Upper lobe of left lung (tissue), 6 donors: ENCODE measurements around the gene CXorf58. TPM values are rescaled to one million over a fixed set of nuclear protein-coding genes. Genes with fewer than 3 reads are reported as not detected.
"Not testable (repeated sequence)": the region's sequence is repeated elsewhere in the genome, so short reads cannot be mapped to it uniquely, and the experiment has no call there.

ENCODE experiments used
- ATAC-seq, 2 donors: fragments of 200-7000 bp; cut with Tn5 transposase; one replicate each; pipeline ENCODE4 v1.9.1; 2022; ENCODE audit warnings: mild to moderate bottlenecking in 2 of 2, moderate library complexity in 2 of 2; ENCODE audit not compliant: low FRiP score in 2 of 2
- DNase-seq, 2 donors: peaks; one replicate each; pipeline ENCODE4 v3.0.0-alpha.2; 2019 to 2020
- H3K27ac ChIP-seq, 4 donors: fragments of 200-600 bp; sonication (generic); one replicate each; pipeline ENCODE4 v1.5.1; 2016 to 2019
- H3K27me3 ChIP-seq, 4 donors: fragments of 200-600 bp; sonication (generic); one replicate each; pipeline ENCODE4 v1.5.1; 2017 to 2019
- H3K36me3 ChIP-seq, 4 donors: fragments of 200-600 bp; sonication (generic); one replicate each; pipeline ENCODE4 v1.5.1; 2016 to 2019
- H3K4me1 ChIP-seq, 4 donors: fragments of 200-600 bp; sonication (generic); one replicate each; pipeline ENCODE4 v1.5.1; 2018 to 2019
- H3K4me3 ChIP-seq, 4 donors: fragments of 200-600 bp; sonication (generic); one replicate each; pipeline ENCODE4 v1.5.1; 2017 to 2019; ENCODE audit warnings: mild to moderate bottlenecking in 2 of 4, moderate library complexity in 1 of 4
- H3K9me3 ChIP-seq, 4 donors: fragments of 200-600 bp; sonication (generic); one replicate each; pipeline ENCODE4 v1.5.1; 2018 to 2019
- EP300 ChIP-seq, 4 donors: sonication (generic); formaldehyde crosslinking; IDR thresholded peaks; one replicate each; pipeline ENCODE4 v1.5.1; 2017; ENCODE audit warnings: antibody characterized with exemption in 4 of 4, control low read depth in 2 of 4
- POLR2A ChIP-seq, 4 donors: fragments of 450-650 bp; IDR thresholded peaks; one replicate each; pipeline ENCODE4 v1.5.1; 2016 to 2017; ENCODE audit warnings: antibody characterized with exemption in 4 of 4, mild to moderate bottlenecking in 2 of 4
- POLR2AphosphoS5 ChIP-seq, 2 donors: sonication (generic); formaldehyde crosslinking; IDR thresholded peaks; one replicate each; pipeline ENCODE4 v1.5.1; 2017; ENCODE audit warnings: antibody characterized with exemption in 2 of 2
- WGBS, 2 donors: methylation state at CpG; one replicate each; pipeline ENCODE4 v1.1.5; 2017 to 2018; 5-methylcytosine and 5-hydroxymethylcytosine counted together
- total RNA-seq, 6 donors: library from RNA; depleted of rRNA in 4 of 6; stranded (reverse); fragments of >200 nt in 4 of 6; gene quantifications; one replicate each; pipeline versions ENCODE4 v1.1.0 to v1.2.1, GENCODE V29; 2016 to 2021
- TF ChIP-seq, protein P1 (sequence below), 6 experiments: fragments of 450-650 bp in 4 of 6; fragments of 200-600 bp in 2 of 6; sonication (generic) in 2 of 6; IDR thresholded peaks; one replicate each; pipeline ENCODE4 v1.5.1; 2016 to 2019; ENCODE audit warnings: antibody characterized with exemption in 6 of 6
- donor health status: DM: no; HTN: no; CAD: no; lungs with moderate emphysema.
- donor health status: DM: no; HTN: yes; CAD: no; lungs with severe emphysema.

The CXorf58 gene
- total RNA-seq, 6 donors from 2014 or later = 0.11 TPM; not detected in 5

GRCh38 chrX:23885803-23886202, 22.0 kb upstream of the CXorf58 start:
- ATAC-seq (no peak), DNase-seq (no peak)
- peaks cover 0 to 4% (median 0%) of the 10 kb centered on the region in 4 donors for H3K4me1 ChIP-seq
- WGBS, 2 donors = 44 to 70% methylated on average over 3 of the region's 3 CpGs
- no peak overlapping the region for H3K4me3 ChIP-seq
- no peaks in the 10 kb centered on the region for H3K36me3 ChIP-seq
- no peaks in the 10 kb centered on the region for H3K27me3 ChIP-seq
- TF ChIP-seq POLR2A (IDR thresholded peaks at IDR 0.05) (no peak), POLR2AphosphoS5 (IDR thresholded peaks at IDR 0.05) (no peak), EP300 (IDR thresholded peaks at IDR 0.05) (no peak)
- TF ChIP-seq, protein P1, sequence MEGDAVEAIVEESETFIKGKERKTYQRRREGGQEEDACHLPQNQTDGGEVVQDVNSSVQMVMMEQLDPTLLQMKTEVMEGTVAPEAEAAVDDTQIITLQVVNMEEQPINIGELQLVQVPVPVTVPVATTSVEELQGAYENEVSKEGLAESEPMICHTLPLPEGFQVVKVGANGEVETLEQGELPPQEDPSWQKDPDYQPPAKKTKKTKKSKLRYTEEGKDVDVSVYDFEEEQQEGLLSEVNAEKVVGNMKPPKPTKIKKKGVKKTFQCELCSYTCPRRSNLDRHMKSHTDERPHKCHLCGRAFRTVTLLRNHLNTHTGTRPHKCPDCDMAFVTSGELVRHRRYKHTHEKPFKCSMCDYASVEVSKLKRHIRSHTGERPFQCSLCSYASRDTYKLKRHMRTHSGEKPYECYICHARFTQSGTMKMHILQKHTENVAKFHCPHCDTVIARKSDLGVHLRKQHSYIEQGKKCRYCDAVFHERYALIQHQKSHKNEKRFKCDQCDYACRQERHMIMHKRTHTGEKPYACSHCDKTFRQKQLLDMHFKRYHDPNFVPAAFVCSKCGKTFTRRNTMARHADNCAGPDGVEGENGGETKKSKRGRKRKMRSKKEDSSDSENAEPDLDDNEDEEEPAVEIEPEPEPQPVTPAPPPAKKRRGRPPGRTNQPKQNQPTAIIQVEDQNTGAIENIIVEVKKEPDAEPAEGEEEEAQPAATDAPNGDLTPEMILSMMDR (IDR thresholded peaks at IDR 0.05) = no peak
- no peaks in the 10 kb centered on the region for H3K9me3 ChIP-seq
- H3K27ac ChIP-seq = no peak overlapping the region

GRCh38 chrX:23887451-23887850, 20.4 kb upstream of the CXorf58 start:
- 91% methylated on average over 6 of the region's 6 CpGs; no CpG with 5 or more reads in 1 of the 2 donors for WGBS, 2 donors
- DNase-seq (no peak), ATAC-seq (no peak)
- no peak overlapping the region for H3K4me3 ChIP-seq
- H3K9me3 ChIP-seq = no peaks in the 10 kb centered on the region
- peaks cover 0 to 4% (median 0%) of the 10 kb centered on the region in 4 donors for H3K4me1 ChIP-seq
- TF ChIP-seq, protein P1 (IDR thresholded peaks at IDR 0.05) = no peak
- TF ChIP-seq POLR2AphosphoS5 (IDR thresholded peaks at IDR 0.05) = no peak
- TF ChIP-seq EP300 (IDR thresholded peaks at IDR 0.05) = no peak
- TF ChIP-seq POLR2A (IDR thresholded peaks at IDR 0.05) = no peak
- H3K27me3 ChIP-seq = no peaks in the 10 kb centered on the region
- no peak overlapping the region for H3K27ac ChIP-seq
- H3K36me3 ChIP-seq = no peaks in the 10 kb centered on the region

DNA sequence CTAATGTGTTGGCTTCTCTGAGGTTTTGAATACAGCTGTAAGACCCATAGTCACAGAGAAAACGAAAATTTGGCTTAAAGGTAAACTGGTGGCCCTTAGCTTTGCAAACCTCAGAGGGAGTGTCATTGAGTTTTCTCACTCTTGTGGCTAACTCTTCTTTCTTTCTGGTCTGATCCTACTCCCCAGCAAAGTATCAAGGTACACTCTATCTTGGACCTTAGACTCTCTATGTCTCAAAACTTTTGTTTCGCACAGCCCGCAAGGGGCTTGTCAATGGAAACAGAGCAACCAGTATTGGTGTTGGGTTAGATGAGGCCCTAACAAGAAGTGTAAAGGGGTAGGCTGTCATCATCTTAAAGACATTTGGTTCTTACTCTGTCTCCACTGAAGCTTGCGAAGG, 19.9 kb upstream of the CXorf58 start:
- H3K4me1 ChIP-seq = peaks cover 0 to 4% (median 0%) of the 10 kb centered on the region in 4 donors

DNA sequence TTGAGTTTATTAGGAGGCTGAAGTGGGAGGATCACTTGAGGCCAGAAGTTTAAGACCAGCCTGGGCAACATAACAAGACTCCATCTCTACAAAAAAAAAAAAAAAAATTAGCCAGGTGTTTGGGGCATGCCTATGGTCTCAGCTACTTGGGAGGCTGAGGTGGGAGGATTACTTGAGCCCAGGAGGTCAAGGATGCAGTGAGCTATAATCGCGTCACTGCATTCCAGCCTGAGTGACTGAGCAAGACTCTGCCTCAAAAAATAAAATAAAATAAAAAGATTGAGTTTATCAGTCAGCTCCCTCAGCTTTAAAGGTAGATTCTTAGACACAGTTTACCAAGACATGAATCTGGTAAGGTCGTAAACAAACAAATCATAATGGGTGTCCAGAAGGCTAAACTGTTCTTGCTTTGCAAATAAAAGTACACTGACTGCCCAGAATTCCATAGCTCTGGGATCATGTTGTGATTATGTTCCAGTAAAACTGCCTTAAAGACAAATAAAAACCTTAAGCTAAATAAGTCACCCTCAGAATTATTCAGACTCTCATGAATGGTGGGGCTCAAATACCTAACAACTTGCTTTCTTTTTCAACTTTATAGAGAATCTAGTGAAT, 18.8 kb upstream of the CXorf58 start:
- TF ChIP-seq, protein P1 (IDR thresholded peaks at IDR 0.05) = no peak
- TF ChIP-seq POLR2A (IDR thresholded peaks at IDR 0.05) = no peak
- no peak for TF ChIP-seq POLR2AphosphoS5 (IDR thresholded peaks at IDR 0.05)
- no peak for TF ChIP-seq EP300 (IDR thresholded peaks at IDR 0.05)

More for the DNA sequence above, 19.9 kb upstream of the CXorf58 start:
- no peak for DNase-seq
- Histone ChIP-seq H3K27ac (no peak overlapping the region), H3K36me3 (no peaks in the 10 kb centered on the region), H3K4me3 (no peak overlapping the region), H3K27me3 (no peaks in the 10 kb centered on the region), H3K9me3 (no peaks in the 10 kb centered on the region)
- 83 to 97% methylated on average over 4 of the region's 4 CpGs for WGBS, 2 donors
- no peak for ATAC-seq
- TF ChIP-seq POLR2A (IDR thresholded peaks at IDR 0.05) = no peak
- no peak for TF ChIP-seq EP300 (IDR thresholded peaks at IDR 0.05)
- TF ChIP-seq POLR2AphosphoS5 (IDR thresholded peaks at IDR 0.05) = no peak
- TF ChIP-seq, protein P1 (IDR thresholded peaks at IDR 0.05) = no peak

GRCh38 chrX:23890933-23891332, 16.9 kb upstream of the CXorf58 start:
- ATAC-seq = no peak
- Histone ChIP-seq H3K27ac (no peak overlapping the region), H3K36me3 (no peaks in the 10 kb centered on the region), H3K27me3 (no peaks in the 10 kb centered on the region), H3K4me1 (no peaks in the 10 kb centered on the region), H3K4me3 (no peak overlapping the region), H3K9me3 (no peaks in the 10 kb centered on the region)
- DNase-seq = no peak
- 93 to 94% methylated on average over 4 of the region's 4 CpGs for WGBS, 2 donors
- TF ChIP-seq, protein P1 (IDR thresholded peaks at IDR 0.05) = no peak
- TF ChIP-seq POLR2AphosphoS5 (IDR thresholded peaks at IDR 0.05) (no peak), EP300 (IDR thresholded peaks at IDR 0.05) (no peak), POLR2A (IDR thresholded peaks at IDR 0.05) (no peak)

More for the DNA sequence above, 18.8 kb upstream of the CXorf58 start:
- Histone ChIP-seq H3K27me3 (no peaks in the 10 kb centered on the region), H3K4me3 (no peak overlapping the region), H3K9me3 (no peaks in the 10 kb centered on the region), H3K4me1 (peaks cover 0 to 4% (median 0%) of the 10 kb centered on the region in 4 donors), H3K27ac (no peak overlapping the region), H3K36me3 (no peaks in the 10 kb centered on the region)
- ATAC-seq (no peak), DNase-seq (no peak)
- WGBS, 2 donors = 82 to 97% methylated on average over 3 of the region's 3 CpGs

- ATAC-seq, H3K27ac ChIP-seq, H3K27me3 ChIP-seq, DNase-seq, H3K4me3 ChIP-seq, H3K36me3 ChIP-seq, H3K4me1 ChIP-seq, H3K9me3 ChIP-seq: not testable (repeated sequence)
- WGBS, 2 donors = 77% methylated on average over 6 of the region's 6 CpGs
These were observed 12.8 kb upstream of the CXorf58 start for GRCh38 chrX:23894993-23895392.

DNA sequence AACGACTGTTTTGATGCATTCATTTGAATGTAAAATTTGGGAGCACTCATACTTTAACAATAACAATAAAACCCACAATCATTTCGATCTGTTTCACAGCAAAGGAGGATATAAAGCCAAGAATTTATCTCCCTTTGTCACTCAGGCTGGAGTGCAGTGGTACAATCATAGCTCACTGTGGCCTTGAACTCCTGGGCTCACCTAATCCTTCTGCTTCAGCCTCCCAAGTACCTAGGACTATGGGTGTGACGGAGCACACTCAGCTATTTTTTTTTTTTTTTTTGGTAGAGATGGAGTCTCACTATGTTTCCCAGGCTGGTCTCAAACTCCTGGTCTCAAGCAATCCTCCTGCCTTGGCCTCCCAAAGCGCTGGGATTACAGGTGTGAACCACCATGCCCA, 11.3 kb upstream of the CXorf58 start:
- DNase-seq, H3K9me3 ChIP-seq, H3K4me1 ChIP-seq, H3K27ac ChIP-seq, H3K36me3 ChIP-seq, H3K4me3 ChIP-seq, H3K27me3 ChIP-seq, ATAC-seq: not testable (repeated sequence)
- WGBS, 2 donors = 69 to 86% methylated on average over 4 of the region's 4 CpGs
